NK-92 (cell line): ENCODE results near the gene INF2.
"Not testable (repeated sequence)": the region's sequence is repeated elsewhere in the genome, so short reads cannot be mapped to it uniquely, and the experiment has no call there.

Experiments
- DNase-seq: peaks from one replicate; lab custom pipeline; 2025; ENCODE audit not compliant: unreplicated experiment; lab: John Stamatoyannopoulos, UW

The INF2 gene

GRCh38 chr14:104717646-104718045 is 28.2 kb downstream of the INF2 start:
- DNase-seq = no peak

GRCh38 chr14:104718147-104718546 is 28.7 kb downstream of the INF2 start:
- DNase-seq = no peak

GRCh38 chr14:104718871-104719270 is 29.5 kb downstream of the INF2 start:
- DNase-seq = no peak

GRCh38 chr14:104719343-104719742 is 29.9 kb downstream of the INF2 start:
- no peak for DNase-seq

- no peak for DNase-seq
These were observed 32.4 kb downstream of the INF2 start for GRCh38 chr14:104721505-104722431.

GRCh38 chr14:104722938-104723650 is 33.7 kb downstream of the INF2 start:
- DNase-seq = no peak

- DNase-seq = no peak
These were observed 34.4 kb downstream of the INF2 start, which contains the start of gene ADSS1 for GRCh38 chr14:104723651-104724406. Gene ADSS1, plus strand, starts transcription at chr14:104724229. Its CDS starts 42 bp downstream, at chr14:104724271.

- no peak for DNase-seq
These were observed 35.1 kb downstream of the INF2 start for GRCh38 chr14:104724407-104724980.

- no peak for DNase-seq
These were observed 35.8 kb downstream of the INF2 start for GRCh38 chr14:104724981-104725771.

- no peak for DNase-seq
These were observed 36.5 kb downstream of the INF2 start for GRCh38 chr14:104725772-104726548.

- DNase-seq = no peak
These were observed 37.4 kb downstream of the INF2 start for GRCh38 chr14:104726600-104727451.

GRCh38 chr14:104728631-104729030 is 39.2 kb downstream of the INF2 start:
- no peak for DNase-seq

GRCh38 chr14:104729176-104729834 is 39.9 kb downstream of the INF2 start:
- not testable (repeated sequence) for DNase-seq

- DNase-seq = no peak
These were observed 40.4 kb downstream of the INF2 start for GRCh38 chr14:104729835-104730181.

- DNase-seq = no peak
These were observed 41.1 kb downstream of the INF2 start for GRCh38 chr14:104730487-104730886.

GRCh38 chr14:104731320-104732294 is 42.2 kb downstream of the INF2 start:
- DNase-seq = no peak

GRCh38 chr14:104732355-104732804 is 43.0 kb downstream of the INF2 start:
- no peak for DNase-seq
